A549 (cell line): ENCODE measurements around the gene RMRP.

ENCODE experiments used
- CBX2 ChIP-seq: fragments of 200-600 bp; sonication (generic); IDR thresholded peaks from 2 replicates; pipeline ENCODE4 v1.6.1; 2016; ENCODE audit warnings: low read depth, mild to moderate bottlenecking, borderline replicate concordance
- CEBPB ChIP-seq, 2 experiments: fragments of >200 bp in 1 of 2; sonication (Bioruptor Twin) in 1 of 2; formaldehyde crosslinking in 1 of 2; IDR thresholded peaks; 2 replicates each; pipeline ENCODE4 v1.6.1; 2012 to 2016
- CTCF ChIP-seq: fragments of >200 bp; sonication (Bioruptor Twin); formaldehyde crosslinking; IDR thresholded peaks from 3 replicates; pipeline ENCODE4 v1.5.1; 2016
- EP300 ChIP-seq, 2 experiments: fragments of >200 bp; sonication (Bioruptor Twin); formaldehyde crosslinking; IDR thresholded peaks; 2 replicates in 1 of 2; 3 replicates in 1 of 2; pipeline ENCODE4 v1.6.1; 2016 to 2017
- KDM5A ChIP-seq: fragments of 200-600 bp; sonication (generic); IDR thresholded peaks from 2 replicates; pipeline ENCODE4 v1.6.1; 2016; ENCODE audit warnings: antibody characterized with exemption, mild to moderate bottlenecking
- MAX ChIP-seq: IDR thresholded peaks from 2 replicates; pipeline ENCODE4 v1.6.1; 2012
- MYC ChIP-seq: IDR thresholded peaks from 2 replicates; pipeline ENCODE4 v1.6.1; 2012; ENCODE audit warnings: mild to moderate bottlenecking, inconsistent platforms, low read length, improper control_type of control experiment, borderline replicate concordance
- NFE2L2 ChIP-seq: fragments of 150-350 bp; conservative IDR thresholded peaks from 2 replicates; pipeline ENCODE4 v1.6.1; 2014; ENCODE audit warnings: low read length
- NPAS2 ChIP-seq: fragments of 250-450 bp; sonication (Bioruptor Pico); IDR thresholded peaks from 2 replicates; pipeline ENCODE4 v1.8.0; 2022; ENCODE audit warnings: mild to moderate bottlenecking, moderate library complexity, borderline replicate concordance
- POLR2A ChIP-seq: IDR thresholded peaks from 2 replicates; pipeline ENCODE4 v1.6.1; 2012; ENCODE audit warnings: mild to moderate bottlenecking, low read length
- REST ChIP-seq: fragments of 200-600 bp; sonication (generic); IDR thresholded peaks from 2 replicates; pipeline ENCODE4 v1.6.1; 2016; ENCODE audit warnings: antibody characterized with exemption, mild to moderate bottlenecking, moderate library complexity
- RNF2 ChIP-seq: fragments of 200-600 bp; sonication (generic); IDR thresholded peaks from 2 replicates; pipeline ENCODE4 v1.6.1; 2016; ENCODE audit warnings: low read depth, mild to moderate bottlenecking, antibody characterized with exemption, moderate library complexity, borderline replicate concordance

- no peak for TF ChIP-seq NFE2L2
- TF ChIP-seq KDM5A, result no peak
- TF ChIP-seq CTCF, result no peak
- no peak for TF ChIP-seq POLR2A
- TF ChIP-seq MAX, result no peak
- TF ChIP-seq EP300 (IDR thresholded peaks at IDR 0.05), result no peak
- TF ChIP-seq CBX2, result no peak
- no peak for TF ChIP-seq CEBPB (IDR thresholded peaks at IDR 0.05)
- no peak for TF ChIP-seq NPAS2 (CRISPR knock-in tag)
- no peak for TF ChIP-seq REST
- no peak for TF ChIP-seq RNF2
- no peak for TF ChIP-seq MYC
Observed at GRCh38 chr9:35618854-35619799, 38.7 kb downstream of the RMRP start.
